Eye (tissue), 1 donor: ENCODE data around the gene CHAD.

Experiments used
- DNase-seq: peaks from one replicate; pipeline ENCODE4 v3.0.0-alpha.2; 2015

CHAD gene, protein sequence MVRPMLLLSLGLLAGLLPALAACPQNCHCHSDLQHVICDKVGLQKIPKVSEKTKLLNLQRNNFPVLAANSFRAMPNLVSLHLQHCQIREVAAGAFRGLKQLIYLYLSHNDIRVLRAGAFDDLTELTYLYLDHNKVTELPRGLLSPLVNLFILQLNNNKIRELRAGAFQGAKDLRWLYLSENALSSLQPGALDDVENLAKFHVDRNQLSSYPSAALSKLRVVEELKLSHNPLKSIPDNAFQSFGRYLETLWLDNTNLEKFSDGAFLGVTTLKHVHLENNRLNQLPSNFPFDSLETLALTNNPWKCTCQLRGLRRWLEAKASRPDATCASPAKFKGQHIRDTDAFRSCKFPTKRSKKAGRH

DNA sequence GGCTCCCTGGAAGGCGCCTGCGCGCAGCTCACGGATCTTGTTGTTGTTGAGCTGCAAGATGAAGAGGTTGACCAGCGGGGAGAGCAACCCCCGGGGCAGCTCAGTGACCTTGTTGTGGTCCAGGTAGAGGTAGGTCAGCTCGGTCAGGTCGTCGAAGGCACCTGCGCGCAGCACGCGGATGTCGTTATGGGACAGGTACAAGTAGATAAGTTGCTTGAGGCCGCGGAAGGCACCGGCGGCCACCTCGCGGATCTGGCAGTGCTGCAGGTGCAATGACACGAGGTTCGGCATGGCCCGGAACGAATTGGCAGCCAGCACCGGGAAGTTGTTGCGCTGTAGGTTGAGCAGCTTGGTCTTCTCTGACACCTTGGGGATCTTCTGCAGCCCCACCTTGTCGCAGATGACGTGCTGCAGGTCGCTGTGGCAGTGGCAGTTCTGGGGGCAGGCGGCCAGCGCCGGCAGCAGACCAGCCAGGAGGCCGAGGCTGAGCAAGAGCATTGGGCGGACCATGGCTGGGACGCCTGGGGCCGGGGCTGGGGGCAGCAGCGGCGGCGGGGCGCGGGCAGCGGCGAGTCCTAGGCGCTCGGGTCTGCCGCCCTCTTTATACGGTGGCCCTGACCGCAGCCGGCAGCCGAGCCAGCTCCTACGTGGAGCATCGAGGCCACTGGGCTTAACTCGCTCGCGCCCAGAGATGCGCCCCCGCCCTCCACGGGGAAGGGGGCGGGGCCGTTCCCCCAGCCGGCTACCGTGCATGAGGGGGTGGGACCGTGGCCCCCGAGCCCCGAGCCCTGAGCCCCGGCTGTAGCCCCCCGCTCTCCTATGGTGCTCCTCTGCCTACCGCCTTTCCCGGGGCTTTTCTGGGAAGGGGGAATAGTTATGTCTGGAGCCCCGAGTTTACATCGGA is at the start of gene CHAD:
Gene CHAD, minus strand, starts transcription at position 577 of the 904 bp plus-strand sequence. Its CDS starts 67 bp downstream, at position 510.
- peak; percentile 54 for DNase-seq

DNA sequence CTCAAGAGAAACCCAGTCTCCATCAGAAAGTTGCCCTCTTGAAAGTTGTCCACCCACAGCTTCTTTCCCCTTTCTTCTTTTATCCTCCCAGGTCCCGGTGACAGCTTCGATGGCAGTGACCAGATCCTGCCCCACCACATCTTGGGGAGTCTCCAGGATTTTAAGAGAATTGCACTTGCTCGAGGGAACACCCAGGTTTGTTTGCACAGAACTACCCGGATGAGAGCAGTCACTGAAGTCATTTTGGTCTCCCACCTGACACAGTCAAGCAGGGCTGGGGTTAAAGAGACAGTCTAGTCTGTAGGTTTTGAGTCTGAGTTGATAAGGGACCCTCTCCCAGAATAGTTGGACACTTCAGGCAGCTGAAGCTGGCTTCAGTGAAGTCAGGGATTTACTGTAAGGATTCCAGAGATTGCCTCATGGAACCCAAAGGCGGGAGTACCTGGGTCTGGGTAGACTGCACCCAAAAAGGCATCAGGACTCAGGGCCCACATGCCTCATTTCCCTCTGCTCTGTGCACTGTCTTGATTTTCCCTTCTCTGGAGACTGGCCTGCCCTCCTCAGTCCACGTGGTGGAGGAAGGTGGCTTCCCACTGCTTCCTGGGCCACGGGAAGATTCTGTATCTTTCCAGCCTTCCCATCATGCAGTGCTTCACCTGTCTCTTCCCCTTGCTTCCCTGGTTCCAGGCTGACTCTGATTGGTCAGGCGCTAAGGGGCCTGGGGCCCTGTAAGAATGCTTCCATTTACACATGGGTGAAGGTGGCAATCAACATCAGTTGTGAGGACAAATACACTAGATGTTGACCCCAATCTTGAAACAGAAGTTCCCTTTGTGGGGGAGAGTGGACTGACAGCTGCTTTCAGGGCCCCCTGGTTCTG is 49.1 kb upstream of the CHAD start:
- peak; percentile 61 for DNase-seq

DNA sequence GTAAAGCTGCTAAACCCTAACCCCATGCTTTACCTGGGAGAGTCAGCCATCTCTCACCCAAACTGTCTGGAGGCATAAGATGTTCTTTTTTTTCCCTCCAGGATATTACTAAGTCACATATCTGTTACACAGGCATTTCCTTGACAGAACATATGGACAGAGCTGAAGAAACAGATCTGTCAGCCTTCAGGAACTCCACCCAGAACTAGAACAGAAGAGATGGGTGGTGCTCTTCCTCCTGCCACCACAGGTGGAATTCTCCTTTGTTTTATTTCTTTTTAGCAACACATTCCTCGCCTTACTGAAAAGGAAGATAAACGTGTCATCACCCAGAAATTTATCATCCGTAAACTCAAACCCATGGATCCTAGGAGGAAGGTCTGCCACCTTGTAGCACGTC is 48.3 kb upstream of the CHAD start:
- no peak for DNase-seq

DNA sequence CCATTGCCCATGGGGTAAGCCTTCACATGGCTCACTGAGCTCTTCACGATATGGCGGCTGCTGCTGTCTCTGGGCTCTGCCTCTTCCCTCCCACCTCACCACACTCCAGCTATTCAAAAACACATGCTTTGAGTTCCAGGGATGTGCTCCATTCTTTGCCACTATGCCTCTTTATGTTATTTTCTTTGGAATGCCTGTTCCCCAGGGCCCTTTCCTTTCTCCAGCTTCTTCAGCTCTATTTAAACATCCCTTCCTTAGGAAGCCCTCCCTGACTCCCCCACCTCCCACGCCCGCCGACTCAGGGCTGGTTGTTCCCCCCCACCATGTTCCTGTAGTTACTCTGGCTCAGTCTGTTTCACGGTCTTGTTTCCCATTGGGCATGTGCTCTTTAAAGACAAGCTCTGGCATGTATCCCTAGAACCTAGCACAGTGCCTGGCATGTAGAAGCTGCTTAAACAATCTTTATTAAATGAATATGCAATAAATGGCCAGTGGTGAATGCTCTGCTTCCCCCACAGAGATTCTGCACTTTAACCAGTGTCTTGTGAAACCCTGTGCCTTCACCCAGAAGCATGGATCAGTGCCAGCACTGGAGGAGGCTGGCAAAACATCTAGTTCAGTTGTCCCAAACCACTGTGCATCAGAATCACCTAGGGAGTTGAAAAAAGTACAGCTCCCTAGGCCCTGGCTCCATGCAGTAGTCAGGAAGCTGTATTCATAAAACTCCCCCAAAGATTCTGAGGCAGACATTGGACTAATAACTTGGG is 46.4 kb upstream of the CHAD start:
- no peak for DNase-seq

DNA sequence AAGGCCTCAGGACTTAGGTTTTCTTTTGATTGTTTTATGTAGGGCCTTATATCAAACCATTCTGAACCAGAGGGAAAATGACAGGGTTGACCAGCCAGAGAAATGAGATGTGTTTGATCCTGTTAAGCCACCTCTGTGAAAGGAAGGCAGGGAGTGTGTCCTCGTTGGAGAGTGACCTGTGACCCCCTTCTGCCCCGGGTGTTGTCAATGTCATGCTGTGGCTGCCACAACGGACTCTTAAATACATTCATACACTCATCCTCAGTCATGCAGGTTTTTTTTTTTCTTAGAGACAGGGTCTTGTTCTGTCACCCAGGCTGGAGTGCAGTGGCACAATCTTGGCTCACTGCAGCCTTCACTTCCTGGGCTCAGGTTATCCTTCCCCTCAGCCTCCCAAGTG is 45.7 kb upstream of the CHAD start:
- DNase-seq, result no peak

DNA sequence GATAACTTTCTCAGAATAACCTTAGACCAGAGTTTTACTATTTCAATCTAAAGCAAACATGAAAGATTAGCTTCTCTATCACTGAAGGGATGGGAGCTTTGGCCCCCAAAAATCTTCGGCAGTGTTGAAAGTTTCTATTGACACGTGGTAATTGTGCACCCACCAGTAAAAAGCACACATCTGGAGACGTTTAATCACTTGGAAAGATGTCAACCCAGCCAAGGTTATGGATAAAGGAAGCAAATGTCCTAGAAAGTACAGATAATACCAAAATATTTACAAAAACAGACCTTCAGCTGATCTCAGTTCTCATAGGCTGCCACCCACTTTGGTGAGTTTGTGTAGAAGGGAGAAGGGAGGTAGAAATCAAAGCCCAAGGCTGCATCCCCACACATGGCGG is 44.8 kb upstream of the CHAD start:
- peak; percentile 56 for DNase-seq

DNA sequence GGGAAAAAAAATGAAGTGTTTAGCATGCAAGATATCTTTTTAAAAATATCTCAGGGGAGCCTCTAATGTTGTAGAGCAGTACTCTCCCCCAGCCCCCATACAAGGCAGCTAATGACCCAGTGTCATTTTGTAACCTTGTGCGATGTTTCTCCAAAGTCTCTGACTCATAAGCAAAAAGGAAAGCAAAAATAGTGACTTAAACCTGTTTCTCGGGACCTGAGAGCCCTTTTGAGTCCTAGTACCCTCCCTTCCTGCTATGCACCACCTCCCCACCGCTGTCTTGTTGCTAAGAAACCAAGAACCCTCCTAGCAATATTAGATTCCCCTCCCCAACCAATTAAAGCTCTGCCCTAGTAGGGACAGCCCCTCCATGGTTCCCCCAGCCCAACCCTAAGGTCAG is 42.4 kb upstream of the CHAD start:
- DNase-seq, result no peak

DNA sequence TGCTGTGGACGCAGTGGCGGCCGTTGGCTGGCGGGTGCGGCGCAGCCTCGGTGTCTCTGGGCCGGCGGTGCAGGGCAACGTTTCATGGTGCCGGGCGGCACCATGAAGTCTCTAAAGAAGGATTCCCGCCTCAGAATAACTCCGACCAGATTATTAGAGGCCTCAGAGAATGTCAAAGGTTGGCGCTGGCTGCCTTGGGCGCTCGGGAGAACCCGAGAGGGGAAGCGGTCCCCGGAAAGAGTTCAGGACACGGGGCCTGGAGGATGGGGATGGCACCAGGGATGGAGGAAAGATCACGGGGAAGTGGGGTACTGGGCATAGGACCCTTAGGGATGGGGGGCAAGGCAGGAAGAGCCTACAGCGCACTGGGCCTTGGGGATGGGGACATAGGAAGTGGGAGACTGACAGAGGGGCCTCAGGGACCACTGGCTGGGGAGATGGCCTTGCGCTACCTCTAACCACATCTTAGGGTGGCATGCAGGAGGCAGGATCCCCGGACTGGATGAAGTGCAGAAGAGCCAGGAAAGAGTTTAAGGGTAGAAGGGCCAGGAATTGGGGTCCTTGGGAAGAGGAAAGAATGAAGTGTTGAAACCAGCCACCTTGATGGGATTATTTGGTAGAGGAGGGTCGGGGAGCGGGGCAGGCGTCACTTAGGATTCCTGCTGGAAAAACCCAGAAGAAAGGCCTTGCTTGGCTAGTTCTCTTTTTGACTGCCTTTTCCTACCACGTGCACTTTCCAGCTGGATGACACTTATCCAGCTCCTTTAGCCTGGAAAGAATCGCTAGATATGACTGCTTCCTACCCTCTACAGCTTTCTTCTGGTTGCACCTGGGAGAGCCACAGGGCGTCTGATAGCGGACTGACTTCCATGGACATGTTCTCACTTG is 40.1 kb upstream of the CHAD start:
- peak; percentile 42 for DNase-seq

DNA sequence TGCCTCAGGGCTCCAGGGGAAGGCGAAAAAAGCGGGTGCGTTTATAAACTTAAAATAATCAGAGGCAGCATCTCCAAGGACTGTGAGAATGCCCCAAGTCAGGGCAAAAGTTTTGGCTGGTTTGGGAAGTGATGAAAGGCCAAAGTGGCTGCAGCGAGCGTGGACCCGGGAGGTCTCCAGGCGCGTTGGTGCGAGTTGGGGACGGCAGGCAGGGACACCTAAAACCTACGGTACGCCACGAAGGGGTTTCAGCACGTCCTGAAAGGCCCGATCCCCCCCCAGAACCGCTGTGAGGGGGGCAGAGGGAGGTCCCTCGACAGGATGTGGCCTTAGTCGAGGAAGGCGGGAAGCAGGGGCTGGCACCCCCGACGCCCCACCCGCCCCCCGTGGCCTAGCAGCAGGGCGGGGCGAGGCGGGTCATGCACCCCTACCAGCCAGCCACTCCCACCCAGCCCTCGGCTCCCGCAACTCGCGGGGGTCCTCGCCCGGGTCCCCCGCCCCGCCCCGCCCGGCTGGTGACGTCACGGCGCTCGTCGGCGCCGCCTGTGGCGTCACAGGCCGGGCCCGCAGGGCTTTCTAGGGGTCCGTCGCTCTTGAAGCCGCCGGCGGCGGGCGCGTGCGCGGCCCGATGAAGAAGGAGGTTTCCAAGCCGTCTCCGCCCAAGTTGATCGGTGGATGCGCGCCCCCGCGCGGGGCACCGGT is 39.3 kb upstream of the CHAD start, which contains the start of gene MYCBPAP:
Gene MYCBPAP, plus strand, starts transcription at position 569 of the 702 bp plus-strand sequence. CDS start 236 bp downstream, outside the sequence.
- DNase-seq, result peak; percentile 89

DNA sequence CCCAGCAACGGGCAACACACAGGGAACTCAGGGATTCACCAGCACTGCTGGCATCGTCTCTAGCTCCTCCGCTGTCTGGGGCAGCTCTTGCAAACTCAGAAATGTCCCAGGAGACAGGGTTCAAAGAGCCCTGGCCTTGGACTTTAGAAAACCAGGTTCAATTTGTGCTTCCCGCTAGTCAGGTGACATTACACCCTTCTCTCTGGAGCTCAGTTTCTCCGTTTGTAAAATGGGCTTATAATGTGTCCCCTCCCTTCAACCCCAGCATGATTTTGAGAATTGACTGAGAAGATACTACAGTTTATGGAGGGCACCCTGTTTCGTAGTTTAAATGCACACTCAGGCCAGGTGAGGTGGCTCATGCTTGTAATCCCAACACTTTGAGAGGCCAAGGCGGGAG is 37.6 kb upstream of the CHAD start:
- DNase-seq, result no peak

DNA sequence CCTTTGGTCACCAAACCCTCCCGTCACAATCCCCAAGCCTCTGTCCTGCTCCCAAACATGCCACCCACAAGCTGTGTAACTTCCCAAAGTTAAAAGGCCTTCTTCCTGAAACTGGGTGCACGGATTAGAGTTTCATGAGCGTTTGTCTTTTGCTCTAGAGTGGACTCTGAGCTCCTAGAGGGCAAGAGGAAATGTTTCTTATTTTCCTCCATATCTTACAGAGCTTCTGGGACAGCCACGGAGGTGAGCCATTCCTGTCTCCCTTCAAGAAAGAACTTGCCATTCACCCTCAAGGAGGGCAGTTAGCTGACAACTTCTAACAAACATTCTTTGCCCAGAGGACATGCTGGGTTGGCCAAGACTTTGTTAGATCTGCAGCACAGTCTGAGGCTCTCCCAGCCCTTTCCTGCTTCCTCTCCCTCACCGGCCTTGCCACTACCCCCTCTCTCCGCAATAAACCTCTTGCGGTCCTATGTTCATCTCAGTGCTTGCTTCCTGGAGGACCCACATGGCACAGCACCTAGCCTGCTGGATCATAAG is 37.0 kb upstream of the CHAD start:
- no peak for DNase-seq

DNA sequence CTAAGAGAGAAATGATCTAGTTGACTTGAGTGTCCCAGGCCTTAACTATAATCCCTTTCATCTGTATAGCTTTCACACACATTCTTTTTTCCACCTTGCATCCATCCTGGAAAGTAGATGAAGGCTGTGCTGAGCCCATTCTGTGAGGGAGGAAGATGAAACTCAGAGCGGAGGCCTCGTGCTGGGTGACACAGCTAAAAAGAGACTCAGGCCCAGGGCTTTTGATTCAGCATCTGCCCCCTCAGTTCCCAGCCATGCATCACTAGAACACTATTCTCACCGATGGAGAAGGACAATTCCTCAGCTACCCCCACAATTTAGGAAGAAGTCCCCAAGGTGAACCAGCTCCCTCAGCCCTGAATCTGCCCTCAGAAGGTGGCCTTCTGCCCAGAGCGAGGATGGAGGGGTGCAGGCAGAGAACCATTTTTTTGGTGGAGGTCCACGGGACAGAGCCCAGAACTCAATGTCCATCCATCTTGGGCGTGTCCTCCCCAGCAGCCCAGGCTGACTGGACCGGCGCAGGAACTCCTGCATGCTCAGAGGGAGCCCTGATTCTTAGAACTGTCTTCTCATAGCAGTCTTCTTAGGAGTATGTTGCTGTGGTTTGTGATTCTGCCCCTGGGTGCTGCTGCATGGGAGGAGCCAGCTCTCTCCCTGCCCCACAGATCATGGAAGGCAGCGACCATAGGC is 33.8 kb upstream of the CHAD start:
- no peak for DNase-seq

DNA sequence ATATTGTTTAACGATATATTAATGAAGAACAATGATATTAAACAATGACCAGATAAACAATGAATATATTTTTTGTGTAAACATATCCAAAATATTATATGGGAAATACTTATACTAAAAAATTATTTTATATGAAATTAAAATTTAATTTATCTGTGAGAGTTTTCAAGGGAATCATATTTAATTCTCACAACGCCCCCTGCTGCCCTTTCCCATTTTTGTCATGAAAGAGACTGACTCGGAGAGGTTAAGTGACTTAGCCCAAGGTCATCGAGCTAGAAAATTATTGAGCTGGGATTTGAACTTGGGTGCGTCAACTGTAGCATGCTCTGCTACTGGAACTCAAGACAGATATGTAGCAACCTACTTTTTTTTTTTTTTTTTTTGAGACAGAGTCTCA is 32.4 kb upstream of the CHAD start:
- DNase-seq, result peak; percentile 57

DNA sequence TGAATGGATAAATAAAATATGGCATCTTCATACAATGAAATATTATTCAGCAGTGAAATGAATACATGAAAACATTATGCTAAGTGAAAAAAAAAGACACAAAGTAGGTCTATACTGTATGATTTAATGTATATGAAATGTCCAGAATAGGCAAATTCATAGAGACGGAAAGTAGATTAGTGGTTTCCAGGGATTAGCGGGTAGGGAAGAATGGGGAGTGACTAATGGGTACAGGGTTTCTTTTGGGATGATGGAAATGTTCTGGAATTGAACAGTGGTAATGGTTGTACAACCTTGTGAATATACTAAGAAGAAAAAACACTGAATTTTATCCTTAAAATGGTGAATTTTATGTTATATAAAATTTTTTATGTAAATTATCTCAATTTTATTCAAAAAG is 31.0 kb upstream of the CHAD start:
- DNase-seq, result no peak

DNA sequence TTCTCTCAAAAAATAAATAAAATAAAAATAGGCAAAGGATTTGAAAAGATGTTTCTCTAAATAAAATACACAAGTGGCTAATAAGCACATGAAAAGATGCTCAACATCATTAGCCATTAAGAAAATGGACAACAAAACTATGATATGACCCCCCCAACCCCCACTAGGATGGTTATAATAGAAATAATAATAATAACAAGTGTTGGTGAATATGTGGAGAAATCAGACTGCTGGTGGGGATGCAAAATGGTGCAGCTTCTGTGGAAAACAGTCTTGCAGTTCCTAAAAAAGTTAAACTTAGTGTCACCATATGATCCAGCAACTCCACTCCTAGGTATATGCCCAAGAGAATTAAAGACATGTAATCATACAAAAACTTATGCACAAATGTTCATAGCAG is 30.6 kb upstream of the CHAD start:
- no peak for DNase-seq

DNA sequence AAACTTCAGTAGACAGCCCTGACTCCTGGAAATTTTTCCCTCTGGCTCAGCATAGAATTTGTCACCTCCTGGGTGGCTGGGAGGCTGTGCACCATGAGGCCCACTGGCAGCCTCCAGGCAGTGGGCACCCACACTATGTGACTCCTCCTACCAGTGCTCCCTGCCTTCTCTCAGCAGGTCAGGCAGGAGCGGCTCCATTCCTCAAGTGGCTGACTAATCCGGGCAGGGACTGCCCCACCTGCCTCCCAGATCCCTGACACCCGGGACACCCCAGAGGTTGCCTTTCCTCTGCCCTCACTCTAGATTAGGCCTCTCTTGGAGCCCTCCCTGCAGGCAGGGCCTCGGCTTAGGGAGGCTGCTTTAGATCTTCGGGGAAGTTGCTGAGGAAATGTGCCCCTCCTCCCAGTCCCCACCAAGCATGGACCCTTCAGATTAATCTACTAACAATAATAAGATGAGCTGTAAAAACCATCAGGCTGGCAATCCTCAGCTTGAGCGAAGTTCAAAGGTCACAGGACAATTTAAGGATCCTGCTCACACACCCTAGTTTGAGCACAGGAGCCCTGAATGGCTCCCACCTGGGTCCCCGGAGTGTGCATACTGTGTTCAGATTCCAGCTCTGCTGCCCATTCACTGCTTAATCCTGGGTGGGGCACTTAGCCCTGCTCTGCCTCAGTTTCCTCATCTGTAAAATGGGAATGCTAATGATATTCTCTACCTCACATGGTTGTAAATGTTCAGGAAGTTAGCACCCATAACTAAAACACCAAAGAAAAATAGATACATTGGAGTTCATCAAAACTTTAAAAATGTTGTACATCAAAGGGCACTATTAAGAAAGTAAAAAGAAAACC is 29.6 kb upstream of the CHAD start:
- no peak for DNase-seq

DNA sequence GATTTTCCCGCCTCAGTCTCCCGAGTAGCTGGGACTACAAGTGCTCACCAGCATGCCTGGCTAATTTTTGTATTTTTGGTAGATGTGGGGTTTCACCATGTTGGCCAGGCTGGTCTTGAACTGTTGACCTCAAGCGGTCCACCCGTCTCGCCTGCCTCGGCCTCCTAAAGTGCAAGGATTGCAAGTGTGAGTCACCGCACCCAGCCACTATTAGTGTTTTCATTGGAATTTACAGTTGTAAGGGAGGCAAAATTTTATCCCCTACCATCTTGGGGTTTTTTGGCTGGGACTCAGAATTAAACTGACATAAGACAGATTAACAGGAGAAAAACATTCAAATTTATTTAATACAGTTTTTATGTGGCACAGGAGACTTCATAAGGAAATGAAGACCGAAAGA is 27.2 kb upstream of the CHAD start:
- DNase-seq, result no peak

DNA sequence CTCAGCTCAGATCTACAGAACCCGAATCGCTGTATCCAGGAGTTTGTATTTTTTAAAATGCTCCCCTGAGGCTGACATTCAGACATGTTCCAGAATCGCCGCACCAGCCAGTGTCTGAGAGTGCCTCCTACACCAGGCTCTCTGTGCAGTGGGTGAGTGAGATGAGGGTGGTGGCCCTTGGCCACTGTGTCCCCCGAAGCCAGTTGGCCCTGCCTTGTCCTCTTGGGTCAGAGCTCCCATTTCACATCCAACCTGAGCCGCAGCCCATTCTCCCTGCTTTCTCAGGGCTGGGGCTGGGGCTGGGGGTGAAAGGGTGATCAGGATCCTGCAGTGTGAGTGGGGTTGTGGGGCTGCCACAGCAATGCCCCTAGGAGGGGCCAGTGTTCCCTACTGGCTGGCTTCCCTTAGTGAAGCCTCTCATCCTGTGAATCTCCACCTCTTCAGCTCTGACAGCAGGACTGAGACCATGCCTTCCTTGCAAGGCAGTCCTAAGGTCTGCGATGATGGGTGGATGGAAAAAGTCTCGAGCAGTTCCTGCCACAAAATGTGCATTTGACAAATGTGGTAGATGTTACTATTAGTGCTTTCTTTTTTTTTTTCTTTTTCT is 26.6 kb upstream of the CHAD start:
- no peak for DNase-seq
